Adipose tissue (tissue), 3 donors: Measurements from ENCODE around the gene PIEZO1. TPM values are rescaled to one million over a fixed set of nuclear protein-coding genes. Genes with fewer than 3 reads are reported as not detected.
"Not testable (repeated sequence)": the region's sequence is repeated elsewhere in the genome, so short reads cannot be mapped to it uniquely, and the experiment has no call there.

Source experiments
- H3K27ac ChIP-seq: one replicate; pipeline ENCODE4 v1.5.1; 2013; ENCODE audit warnings: low read depth, low read length
- WGBS, 3 donors: extraction: QIAGEN DNeasy Blood & Tissue Kit; methylation state at CpG; one replicate each; pipeline ENCODE4 v1.1.7; 2013; 5-methylcytosine and 5-hydroxymethylcytosine counted together
- polyA plus RNA-seq, 3 donors: library from polyadenylated mRNA; stranded (reverse); fragments of 200-250 nt; gene quantifications; one replicate each; pipeline ENCODE4 v1.2.3, GENCODE V29; 2013
- donor health status: healthy with polysubstance abuse.
- donor health status: Bipolar disorder and iron deficiency.
- donor health status: healthy.

The PIEZO1 gene
- polyA plus RNA-seq, 3 donors, result 61.0 to 436 (median 237) TPM

DNA sequence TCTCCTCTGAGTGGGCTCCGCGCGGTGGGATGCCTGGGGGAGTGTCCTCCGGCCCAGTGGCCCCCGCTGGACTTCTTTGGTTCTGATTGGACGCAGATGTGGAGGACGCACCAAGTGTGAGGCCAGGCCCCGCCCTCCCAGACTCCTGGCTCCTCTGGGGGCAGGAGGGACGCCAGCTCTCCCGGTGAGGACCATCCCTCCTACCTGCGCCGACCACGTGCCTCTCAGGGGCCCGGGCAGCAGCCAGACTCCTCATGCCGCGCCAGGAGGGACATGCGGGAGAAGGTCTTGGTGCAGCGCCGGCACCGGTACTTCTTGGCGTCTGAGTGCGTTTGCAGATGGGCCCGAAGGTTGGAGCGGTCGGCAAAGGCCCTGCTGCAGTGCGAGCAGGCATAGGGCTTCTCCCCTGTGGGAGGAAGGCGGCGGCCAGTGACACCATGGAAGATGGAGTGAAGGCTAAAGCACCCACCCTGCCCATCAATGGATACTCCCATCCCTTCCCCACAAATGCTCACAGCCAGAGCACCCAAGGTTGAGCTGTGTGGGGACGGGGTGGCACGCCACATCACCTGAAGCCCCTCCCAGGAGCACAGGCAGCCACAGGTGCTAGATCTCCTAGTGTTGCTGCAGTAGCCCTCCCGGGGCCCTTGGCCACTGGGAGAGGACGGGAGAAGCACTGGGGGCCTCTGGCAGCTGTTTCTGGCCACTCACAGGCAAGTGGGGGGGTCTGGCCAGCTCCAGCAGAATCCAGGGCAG, 106.6 kb downstream of the PIEZO1 start:
- WGBS, 3 donors, result 64 to 81% (median 69%) methylated on average over 29 to 32 of the region's 32 CpGs
- no peak overlapping the region for H3K27ac ChIP-seq

DNA sequence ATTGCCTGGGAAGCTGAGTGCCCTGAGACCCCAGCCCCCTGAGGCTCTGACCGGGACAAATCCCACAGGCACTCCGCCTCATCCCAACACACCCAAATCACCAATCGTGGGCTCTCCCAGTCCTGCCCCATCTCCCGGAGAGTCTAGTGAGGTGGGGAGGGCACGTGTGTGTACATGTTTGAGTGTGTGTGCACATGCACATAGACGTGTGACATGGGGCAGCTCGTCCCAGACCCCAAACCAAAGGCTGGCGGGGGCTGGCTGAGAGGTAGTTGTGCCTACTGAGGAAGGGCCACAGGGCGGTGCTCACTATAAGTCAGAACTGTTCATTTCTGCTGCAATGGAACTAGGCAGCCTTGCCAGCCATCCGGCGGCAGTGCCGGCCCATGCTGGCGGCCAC, 107.3 kb downstream of the PIEZO1 start:
- WGBS, 3 donors, result 70 to 89% (median 82%) methylated on average over 12 to 13 of the region's 13 CpGs
- no peak overlapping the region for H3K27ac ChIP-seq

GRCh38 chr16:88676502-88677242, 108.3 kb downstream of the PIEZO1 start:
- no peak overlapping the region for H3K27ac ChIP-seq
- 73 to 87% (median 78%) methylated on average over 22 of the region's 22 CpGs for WGBS, 3 donors

DNA sequence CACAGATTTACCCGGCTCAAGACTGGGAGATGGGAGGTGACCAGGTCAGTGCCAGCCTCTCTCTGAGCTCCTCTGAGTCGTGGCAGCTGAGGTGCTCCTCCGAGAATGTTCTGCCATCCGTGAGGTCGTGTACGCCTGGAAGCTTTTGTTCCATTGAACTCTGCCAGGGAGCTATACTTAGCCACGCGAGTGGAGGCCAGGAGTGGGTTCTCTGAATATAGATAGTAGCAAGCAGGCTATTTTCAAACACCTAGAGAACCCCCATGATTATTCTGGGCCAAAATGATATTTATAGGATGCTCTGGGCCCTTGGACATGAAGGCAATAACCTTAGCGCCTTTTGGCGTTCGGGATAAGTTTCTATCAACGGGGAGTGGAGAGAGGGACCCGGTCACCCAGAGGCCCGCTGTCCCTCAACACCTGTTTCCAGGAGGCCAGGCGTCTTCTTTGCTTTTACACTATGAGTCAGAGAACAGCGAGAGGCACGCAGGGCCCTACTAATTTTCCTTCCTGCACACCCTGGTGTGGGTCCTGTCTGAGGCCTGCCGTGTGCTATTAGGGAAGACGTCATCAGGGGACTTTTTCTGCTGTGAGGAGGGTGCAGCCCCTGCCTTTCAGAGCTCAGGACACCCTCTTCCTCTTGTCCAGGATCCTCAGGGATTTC, 111.2 kb downstream of the PIEZO1 start:
- WGBS, 3 donors, result 91 to 94% (median 92%) methylated on average over 19 of the region's 19 CpGs
- H3K27ac ChIP-seq, result no peak overlapping the region

- 67 to 84% (median 82%) methylated on average over 11 of the region's 11 CpGs for WGBS, 3 donors
- H3K27ac ChIP-seq, result no peak overlapping the region
Measured at GRCh38 chr16:88672776-88673175, 112.2 kb downstream of the PIEZO1 start.

- H3K27ac ChIP-seq, result no peak overlapping the region
- 88 to 95% (median 90%) methylated on average over 23 of the region's 23 CpGs for WGBS, 3 donors
Measured at GRCh38 chr16:88671806-88672205, 113.2 kb downstream of the PIEZO1 start.

- WGBS, 3 donors, result 49 to 68% (median 64%) methylated on average over 10 of the region's 10 CpGs
- no peak overlapping the region for H3K27ac ChIP-seq
Measured at GRCh38 chr16:88669980-88670379, 115.0 kb downstream of the PIEZO1 start.

DNA sequence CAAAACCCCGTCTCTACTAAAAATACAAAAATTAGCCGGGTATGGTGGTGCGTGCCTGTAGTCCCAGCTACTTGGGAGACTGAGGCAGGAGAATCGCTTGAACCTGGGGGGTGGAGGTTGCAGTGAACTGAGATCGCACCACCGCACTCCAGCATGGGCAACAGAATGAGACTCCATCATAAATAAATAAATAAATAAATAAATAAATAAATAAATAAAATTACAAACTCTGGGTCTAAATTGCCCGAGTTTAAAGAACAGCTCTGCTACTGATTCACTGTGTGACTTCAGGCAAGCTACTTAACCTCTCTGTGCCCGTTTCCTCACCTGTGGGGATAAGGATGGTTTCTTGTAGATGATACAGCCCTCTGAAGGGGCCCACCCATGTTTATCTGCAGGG, 115.5 kb downstream of the PIEZO1 start:
- not testable (repeated sequence) for H3K27ac ChIP-seq
- 88 to 95% (median 89%) methylated on average over 8 of the region's 8 CpGs for WGBS, 3 donors

DNA sequence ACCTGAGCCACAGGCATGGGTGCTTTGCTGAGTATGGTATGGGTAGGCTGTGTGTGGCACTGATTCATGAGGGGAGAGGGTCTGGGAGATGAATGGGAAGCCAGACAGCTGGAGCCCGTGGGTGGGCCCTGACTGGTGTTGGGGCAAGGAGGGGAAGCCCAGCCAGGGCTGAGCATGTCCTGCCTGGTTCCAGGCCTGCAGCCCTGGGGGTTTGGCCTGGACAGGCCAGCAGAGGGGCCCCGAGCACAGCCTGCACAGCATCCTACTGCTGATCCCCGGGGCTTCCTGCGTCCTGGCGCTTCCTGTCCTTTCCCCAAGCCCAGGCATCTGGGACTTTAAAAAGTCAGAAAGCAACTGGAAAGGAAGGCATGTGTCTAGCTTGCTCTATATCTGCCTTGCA, 117.6 kb downstream of the PIEZO1 start:
- 57 to 75% (median 71%) methylated on average over 5 of the region's 5 CpGs for WGBS, 3 donors
- H3K27ac ChIP-seq, result no peak overlapping the region

DNA sequence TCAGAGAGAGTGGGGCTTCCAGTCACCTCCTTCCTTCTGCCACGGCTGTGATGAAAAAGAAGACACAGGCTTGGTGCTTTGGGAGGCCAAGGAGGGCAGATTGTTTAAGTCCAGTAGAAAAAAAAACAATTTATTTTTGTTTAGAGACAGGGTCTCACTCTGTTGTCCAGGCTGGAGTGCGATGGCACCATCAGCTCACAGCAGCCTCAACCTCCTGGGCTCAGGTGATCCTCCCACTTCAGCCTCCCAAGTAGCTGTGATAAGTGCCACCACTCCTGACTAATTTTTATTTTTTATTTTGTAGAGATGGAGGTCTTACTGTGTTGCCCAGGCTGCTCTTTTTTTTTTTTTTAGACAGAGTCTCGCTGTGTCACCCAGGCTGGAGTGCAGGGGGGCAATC, 119.5 kb downstream of the PIEZO1 start:
- WGBS, 3 donors, result 92 to 96% (median 95%) methylated on average over 3 of the region's 3 CpGs

More for the DNA sequence above, 119.5 kb downstream of the PIEZO1 start:
- no peak overlapping the region for H3K27ac ChIP-seq

Other genes starting within 250 kb of the PIEZO1 start
- gene ZC3H18, start 214.8 kb downstream of the PIEZO1 start, polyA plus RNA-seq, result 10 to 100 TPM; 11.1 to 27.0 (median 26.0) TPM
- gene IL17C, start 146.6 kb downstream of the PIEZO1 start, polyA plus RNA-seq, result not detected
- 100 to 1,000 TPM in 1 of 3 donors, 10 to 100 TPM in 2; 70.7 to 195 (median 93.1) TPM for gene CYBA, start 134.2 kb downstream of the PIEZO1 start, polyA plus RNA-seq
- 10 to 100 TPM; 22.6 to 34.5 (median 31.2) TPM for gene MVD, start 122.1 kb downstream of the PIEZO1 start, polyA plus RNA-seq
- under 1 TPM; 0.22 to 0.71 (median 0.45) TPM for gene SNAI3, start 98.7 kb downstream of the PIEZO1 start, polyA plus RNA-seq
- gene RNF166, start 78.8 kb downstream of the PIEZO1 start, polyA plus RNA-seq, result 10 to 100 TPM in 2 of 3 donors, 1 to 10 TPM in 1; 9.8 to 25.9 (median 13.8) TPM
- gene CTU2, start 78.7 kb downstream of the PIEZO1 start, polyA plus RNA-seq, result 10 to 100 TPM in 2 of 3 donors, 1 to 10 TPM in 1; 9.5 to 19.3 (median 17.3) TPM
- 1 to 10 TPM in 1 of 3 donors, under 1 TPM in 2; 0.33 to 2.6 (median 0.60) TPM for gene CDT1, start 18.6 kb upstream of the PIEZO1 start, polyA plus RNA-seq
- gene APRT, start 26.7 kb upstream of the PIEZO1 start, polyA plus RNA-seq, result 100 to 1,000 TPM; 162 to 256 (median 227) TPM
- 10 to 100 TPM in 2 of 3 donors, 1 to 10 TPM in 1; 6.3 to 23.8 (median 18.9) TPM for gene GALNS, start 71.7 kb upstream of the PIEZO1 start, polyA plus RNA-seq
- 10 to 100 TPM; 25.4 to 56.8 (median 47.6) TPM for gene TRAPPC2L, start 71.9 kb upstream of the PIEZO1 start, polyA plus RNA-seq
- under 1 TPM in 2 of 3 donors, not detected in 1; 0.07 to 0.09 TPM for gene PABPN1L, start 81.4 kb upstream of the PIEZO1 start, polyA plus RNA-seq
- 10 to 100 TPM in 2 of 3 donors, 1 to 10 TPM in 1; 7.7 to 19.6 (median 10.7) TPM for gene CBFA2T3, start 192.0 kb upstream of the PIEZO1 start, polyA plus RNA-seq